Stimulated activated CD4-positive, alpha-beta T cell treated with anti-CD3 and anti-CD28 coated beads, Interleukin-1b, Interleukin-23, amount 100 ng/mL, for 48 hours (primary cell): ENCODE data around the gene NPHS1.
"Not testable (repeated sequence)": the region's sequence is repeated elsewhere in the genome, so short reads cannot be mapped to it uniquely, and the experiment has no call there.

Experiments used
- DNase-seq: peaks from one replicate; pipeline ENCODE4 v3.0.0-alpha.2; 2020

The NPHS1 gene

DNA sequence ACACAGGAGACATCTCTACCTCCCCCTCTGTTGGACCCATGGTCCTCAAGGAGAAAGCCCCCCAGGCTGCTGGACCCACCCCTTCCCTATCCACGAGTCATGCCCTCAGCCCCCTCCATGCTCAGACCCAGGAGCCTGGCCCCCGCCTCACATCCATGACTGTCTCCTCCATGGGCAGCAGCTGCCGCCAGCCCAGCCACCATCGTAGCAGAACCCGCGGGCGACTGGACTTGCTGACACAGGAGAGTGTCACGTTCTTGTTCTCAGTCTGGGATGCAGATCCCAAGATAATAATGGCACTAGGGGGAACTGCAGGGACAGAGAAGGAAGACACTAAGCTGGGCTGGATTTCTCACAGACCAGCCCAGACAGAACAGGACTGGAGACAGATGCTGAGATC, 3.8 kb downstream of the NPHS1 start:
- no peak for DNase-seq

DNA sequence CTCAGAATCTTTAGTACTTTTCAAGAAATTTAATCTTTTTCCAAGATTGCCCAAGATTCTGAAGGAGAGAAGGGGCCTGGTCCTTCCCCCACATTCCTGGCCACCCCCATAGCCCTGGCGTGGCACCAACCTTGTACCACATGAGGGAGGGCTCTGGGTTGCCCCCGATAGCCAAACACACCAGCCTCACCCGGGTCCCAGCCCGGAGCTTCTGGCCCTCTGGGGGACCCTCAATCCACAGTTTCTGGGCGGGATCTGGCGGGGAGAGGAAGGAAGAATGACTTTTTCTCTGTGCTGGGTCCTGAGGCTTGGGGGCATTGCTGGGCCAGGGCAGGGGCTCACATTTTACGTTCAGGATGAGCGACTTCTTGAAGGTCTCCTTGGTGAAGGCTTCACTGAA, 4.4 kb downstream of the NPHS1 start:
- no peak for DNase-seq

DNA sequence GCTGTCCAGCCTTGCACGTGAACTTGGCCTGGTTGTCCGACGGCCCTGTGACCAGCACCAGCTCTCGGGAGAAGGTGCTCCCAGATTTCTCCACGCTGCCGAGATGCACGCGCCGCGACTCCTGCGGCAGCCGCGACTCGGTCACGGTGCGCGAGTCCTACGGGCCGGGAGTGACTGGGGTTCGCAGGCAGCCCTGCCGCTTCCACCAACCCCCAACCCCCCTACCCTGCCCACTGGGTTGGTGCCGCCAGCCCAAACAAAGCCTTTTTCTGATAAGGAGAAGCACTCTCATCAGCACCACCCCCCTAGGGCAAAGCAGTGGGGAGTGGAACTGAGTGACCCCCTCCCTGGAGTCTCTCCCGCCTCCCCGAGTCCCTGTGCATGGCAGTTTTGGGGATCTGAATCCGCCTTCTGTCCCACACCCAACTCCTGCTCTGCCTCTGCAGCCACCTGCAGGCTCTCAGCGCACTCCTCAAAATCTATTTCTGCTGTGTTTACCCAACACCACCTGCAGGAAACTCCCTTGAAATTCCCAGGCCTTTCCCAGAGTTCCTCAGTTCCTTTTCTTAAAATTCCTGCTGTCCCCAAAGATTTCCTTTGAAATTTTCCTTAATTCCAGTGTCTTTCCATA, 6.2 kb downstream of the NPHS1 start:
- no peak for DNase-seq

DNA sequence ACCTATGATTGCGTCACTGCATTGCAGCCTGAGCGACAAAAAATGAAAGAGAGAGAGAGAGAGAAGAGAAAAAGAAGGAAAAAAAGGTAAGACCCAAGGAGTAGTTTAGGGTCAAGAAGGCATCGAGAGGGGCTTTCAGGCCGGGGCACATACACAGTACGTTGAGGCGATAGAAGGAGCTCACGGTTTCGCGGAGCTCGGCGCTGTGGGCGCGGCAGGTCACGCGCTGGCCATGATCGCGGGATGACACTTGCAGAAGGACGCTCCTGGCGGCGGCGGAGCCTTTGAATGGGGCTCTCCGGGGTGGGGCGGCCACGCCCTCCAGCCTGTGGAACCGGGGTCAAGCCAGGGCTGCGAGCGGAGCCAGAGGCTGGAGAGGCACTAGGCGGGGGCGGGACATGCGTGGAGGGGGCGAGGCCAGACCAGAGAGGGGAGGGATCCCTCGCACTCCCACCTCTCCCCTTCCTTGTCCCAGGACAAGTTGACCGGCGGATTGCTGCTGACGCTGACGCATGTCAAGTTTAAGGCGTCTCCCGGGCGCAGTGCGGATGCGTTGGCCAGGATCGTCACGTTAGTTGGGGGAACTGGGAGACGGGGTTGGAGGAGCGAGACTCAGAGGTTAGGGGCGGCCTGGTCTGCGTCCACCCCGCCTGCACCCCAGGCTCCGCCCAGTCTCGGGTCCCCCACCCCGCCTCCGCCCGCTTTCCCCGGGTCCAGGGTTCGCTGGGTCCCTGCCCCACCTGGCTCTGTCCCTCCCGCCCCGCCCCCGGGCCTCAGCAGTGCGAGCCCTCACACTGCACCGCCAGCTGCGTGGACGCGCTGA, 6.9 kb downstream of the NPHS1 start:
- no peak for DNase-seq

DNA sequence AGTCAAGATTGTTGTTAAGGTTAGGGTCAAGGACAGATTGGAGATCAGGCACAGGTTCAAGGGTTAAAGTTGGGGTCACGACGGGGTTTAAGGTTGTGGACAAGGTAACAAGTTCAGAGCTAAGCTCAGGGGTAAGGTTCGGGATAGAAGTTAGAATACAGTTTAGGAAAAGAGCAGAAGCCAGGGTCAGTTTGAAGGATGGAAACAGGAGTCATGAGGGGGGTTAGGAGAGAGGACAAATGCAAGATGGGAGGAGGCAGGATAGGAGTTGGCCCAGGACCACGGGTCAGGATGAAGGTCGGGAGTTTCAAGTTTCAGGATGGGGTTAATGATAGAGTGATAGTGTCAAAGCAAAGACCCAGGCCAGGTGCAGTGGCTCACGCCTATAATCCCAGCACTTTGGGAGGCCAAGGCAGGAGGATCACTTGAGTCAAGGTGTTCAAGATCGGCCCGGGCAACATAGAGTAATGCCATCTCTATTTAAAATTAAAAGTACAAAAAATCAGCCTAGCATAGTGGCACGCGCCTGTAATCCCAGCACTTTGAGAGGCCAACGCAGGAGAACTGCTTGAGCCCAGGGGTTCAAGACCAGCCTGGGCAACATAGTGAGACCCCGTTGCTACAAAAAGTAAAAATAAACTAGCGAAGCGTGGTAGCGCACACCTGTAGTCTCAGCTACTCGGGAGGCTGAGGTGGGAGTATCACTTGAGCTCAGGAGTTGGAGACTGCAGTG, 7.7 kb downstream of the NPHS1 start:
- DNase-seq: no peak

DNA sequence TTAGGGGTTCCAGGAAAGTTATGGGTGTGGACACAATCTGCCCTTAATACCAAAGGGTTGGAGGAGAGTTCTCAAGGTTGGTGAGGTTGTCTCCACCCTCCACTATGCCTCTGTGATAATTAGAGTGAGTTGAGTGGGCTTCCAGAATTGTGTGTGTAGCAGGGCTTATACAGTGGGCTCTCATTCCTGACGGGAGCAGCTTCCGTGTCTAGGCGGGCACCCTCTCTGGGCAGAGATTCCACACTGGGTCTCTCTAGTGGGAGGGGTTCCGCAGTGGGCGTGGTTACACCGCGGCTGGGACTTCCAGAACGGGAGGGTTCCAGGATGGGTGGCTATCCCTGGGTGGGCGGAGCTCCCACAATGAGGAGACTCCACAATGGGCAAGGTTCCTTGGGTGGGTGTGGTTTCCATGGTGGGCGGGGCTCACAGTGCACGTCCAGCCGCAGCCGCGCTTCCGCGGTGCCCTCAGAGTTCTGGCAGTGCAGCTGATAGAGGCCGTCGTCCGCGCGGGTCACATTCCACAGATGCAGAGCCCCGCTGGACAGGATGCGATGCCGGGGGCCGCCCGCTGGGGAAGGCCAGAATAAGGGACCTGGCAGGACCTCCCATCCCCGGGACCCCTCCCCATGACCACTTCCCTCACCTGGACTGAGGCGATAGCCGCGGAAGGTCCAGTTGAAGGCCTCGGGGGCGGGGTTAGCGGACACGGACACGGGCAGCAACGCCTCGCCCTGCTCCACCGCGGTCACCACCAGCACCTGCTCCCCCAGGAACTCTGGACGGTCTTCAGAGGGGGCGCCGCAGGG, 8.4 kb downstream of the NPHS1 start:
- no peak for DNase-seq

DNA sequence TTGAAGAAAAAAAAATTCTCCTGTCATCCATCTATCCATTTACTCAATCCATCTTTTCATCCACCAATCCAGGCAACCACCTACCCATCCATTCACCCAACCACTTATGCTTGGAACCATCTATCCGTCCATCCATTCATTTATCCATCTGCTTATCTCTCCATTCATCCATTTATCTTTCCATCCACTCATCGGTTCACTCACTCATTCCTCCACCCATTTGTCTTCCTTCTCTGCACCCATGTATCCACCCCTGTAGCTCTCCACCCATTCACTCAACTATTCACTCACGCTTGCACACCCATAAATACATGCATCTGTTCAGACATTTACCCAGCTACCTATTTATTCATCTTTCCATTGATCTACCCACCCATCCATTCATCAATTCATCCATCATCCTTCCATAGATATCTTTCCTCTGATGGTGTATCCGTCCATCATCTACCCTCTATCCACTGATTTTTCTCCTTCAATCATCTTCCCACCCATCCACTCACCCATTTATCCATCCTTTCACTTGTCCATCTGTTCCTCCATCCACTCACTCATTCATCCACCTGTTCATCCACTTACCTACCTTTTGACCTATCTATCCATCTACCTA, 9.5 kb downstream of the NPHS1 start:
- DNase-seq: no peak

DNA sequence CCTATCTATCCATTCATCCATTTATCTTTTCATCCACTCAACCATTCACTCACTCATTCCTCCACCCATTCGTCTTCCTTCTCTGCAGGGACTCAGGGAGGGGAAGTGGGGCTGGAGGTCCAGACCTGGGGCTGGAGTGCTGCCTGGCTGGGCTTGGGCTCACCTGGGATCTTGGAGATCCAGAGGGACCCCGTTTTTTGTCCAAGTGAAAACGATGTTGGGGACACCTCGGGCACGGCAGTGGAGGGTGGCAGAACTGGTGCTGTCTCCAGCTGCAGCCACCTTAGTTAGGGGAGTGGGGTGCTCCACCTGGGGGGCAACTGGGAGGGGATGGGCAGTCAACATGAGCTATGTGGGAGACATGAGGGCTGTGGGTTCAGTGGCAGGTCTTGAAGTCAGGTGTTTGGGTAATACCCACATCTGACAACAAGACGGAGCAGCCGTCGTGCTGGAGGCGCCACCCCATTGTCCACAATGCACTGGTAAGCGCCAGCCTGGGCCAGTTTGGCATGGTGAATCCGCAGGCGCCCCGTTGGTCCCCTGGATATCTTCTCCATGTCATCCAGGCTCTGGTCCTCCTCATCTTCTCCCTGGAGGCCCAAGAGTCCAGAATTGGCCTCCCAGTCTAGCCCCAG, 10.2 kb downstream of the NPHS1 start:
- no peak for DNase-seq

DNA sequence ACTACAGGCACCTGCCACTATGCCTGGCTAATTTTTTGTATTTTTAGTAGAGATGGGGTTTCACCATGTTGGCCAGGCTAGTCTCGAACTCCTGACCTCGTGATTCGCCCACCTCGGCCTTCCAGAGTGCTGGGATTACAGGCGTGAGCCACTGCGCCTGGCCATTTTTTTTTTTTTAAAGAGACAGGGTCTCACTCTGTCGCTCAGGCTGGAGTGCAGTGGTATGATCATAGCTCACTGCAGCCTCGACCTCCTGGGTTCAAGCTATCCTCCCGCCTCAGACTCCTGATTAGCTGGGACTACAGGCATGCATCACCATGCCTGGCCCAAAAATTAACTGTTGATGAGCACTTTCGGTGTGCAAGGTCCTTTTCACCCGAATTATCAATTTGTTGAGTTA, 16.2 kb downstream of the NPHS1 start:
- not testable (repeated sequence) for DNase-seq

DNA sequence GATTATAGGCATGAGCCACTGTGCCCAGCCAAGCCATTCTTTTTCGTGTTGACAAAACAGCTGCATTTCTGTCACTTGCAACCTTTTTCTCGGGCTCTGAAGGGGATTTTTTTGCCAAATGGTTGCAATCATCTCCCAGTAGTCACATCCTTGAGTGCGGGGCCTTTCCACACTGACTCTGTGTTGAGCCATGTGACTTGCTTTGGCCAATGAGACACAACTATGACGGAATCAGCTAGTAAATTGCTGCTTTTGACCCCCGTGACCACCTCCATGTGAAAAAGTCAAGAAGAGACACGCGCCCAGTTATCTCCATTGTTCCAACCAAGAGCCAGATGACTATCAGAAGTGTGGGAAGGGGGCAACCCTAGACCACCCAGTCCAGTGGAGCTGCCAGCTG, 18.3 kb downstream of the NPHS1 start:
- DNase-seq: no peak

DNA sequence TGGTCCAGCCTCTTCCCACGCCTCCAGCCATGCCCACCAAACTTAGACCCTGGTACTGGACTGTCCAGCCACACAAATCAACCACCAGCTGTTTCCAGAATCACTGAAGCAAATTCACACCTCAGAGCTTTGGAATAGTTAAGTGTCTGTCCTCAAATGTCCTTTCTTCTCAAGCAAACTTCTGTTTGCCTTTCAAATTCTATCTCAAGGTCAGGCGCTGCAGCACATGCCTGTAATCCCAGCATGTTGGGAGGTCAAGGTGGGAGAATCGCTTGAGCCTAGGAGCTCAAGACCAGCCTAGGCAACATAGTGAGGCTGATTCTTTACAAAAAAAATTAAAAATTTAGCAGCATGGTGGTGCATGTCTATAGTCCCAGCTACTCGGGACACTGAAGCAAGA, 20.2 kb downstream of the NPHS1 start:
- no peak for DNase-seq

DNA sequence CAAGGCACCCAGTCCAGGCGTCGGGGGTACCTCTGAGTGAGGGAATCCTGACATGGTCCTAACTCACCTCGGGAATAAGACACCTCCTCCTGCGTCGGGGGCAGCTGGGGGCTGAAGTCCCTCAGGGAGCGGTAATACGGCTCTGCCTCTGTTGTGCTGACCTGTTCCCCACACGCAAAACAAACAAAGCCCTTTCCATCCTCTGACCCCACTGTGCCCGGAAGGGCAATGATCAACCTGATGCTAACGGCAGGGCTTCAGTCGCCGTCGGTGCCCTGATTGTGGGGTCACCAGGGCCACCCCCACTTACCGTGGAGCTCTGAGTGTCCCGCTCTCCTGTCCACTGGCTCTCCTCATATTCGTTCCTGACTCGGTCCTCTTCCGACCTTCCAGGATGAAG, 21.3 kb downstream of the NPHS1 start:
- no peak for DNase-seq

DNA sequence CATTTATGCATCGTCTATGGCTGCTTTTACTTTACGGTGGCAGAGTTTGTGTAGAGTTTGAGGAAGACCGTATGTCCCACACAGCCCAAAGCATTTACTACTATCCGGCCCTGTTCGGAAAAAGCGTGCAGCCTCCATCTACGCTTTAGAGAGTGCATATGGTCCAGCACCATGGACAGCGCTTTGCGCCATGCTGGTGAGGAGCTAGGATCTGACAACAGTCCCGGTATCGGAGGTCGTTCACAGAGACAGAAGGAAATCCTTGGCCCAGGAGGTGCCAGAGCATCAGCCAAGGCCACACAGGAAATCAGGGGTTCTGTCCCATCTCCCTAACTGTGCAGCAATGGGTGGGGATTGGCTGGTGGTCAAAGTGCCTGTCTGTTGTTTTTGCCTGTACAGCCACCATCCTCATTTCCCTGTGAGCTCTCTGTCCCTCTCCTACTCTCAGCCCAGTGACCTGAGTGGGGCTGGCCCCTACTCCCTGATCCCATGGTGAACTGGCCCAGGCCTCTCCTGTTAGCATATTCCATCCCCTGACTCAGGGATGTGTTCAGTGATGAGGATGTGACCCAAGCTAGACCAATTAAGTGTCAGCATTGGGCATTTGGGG, 23.5 kb downstream of the NPHS1 start:
- peak; percentile 38 for DNase-seq

DNA sequence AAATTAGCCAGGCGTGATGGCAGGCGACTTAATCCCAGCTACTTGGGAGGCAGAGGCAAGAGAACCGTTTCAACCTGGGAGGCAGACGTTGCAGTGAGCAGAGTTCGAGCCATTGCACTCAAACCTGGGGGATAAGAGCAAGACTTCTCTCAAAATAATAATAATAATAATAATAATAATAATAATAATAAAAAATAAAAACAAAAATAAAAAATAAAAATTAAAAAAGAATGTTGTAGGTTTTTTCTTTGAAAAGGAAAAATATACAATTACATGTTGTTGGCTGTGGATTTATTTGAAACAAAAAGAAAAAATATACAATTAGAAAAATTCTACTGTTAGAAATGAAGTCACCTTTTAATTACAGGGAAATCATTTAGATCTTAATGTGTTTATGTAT, 28.2 kb downstream of the NPHS1 start:
- no peak for DNase-seq

DNA sequence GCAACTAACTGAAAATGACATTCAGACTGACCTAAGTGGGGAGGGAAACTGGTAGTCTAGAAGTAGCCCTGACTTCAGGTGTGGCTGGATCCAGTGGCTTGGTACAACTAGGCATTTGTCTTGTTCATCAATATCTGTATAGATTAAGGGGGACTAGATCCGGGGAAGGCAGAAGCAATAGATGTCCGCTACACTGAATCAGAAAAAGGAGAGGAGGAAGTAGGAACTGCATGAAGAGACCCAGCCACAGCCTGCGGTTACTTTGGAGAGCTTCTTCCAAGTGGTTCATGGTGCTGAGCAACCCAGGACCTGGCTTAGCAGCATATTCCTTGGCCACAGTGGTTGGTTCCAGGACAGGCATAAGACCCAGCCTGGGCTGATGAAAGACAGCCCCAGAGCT, 29.7 kb downstream of the NPHS1 start:
- no peak for DNase-seq

DNA sequence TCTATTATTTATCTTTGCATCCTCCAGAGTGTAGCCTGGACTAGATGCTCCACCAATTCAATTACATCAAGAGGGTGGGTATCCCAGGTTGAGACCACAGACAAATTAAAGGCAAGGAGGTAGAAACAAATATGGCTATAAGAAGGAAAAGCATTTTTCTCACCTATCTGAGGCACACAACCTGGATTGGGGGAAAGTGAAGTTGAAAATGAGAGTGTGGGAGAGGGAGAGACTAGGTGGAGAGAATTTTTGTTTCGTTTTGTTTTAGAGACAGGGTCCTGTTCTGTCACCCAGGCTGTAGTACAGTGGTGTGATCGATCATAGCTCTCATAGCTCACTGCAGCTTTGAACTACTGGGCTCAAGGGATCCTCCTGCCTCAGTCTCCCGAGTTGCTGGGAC, 33.9 kb downstream of the NPHS1 start:
- DNase-seq: no peak

DNA sequence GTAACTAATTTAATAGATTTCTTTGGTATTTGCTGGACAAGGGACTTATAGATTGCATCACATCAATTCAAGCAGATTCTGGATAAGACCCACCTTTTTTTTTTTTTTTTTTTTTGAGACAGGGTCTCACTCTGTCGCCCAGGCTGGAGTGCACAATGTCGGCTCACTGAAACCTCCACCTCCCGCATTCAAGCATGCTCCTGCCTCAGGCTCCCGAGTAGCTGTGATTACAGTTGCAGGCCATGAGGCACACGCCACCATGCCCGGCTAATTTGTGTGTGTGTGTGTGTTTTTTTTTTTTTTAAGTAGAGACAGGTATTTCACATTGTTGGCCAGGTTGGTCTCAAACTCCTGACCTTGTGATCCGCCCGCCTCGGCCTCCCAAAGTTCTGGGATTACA, 35.5 kb downstream of the NPHS1 start:
- DNase-seq: no peak

DNA sequence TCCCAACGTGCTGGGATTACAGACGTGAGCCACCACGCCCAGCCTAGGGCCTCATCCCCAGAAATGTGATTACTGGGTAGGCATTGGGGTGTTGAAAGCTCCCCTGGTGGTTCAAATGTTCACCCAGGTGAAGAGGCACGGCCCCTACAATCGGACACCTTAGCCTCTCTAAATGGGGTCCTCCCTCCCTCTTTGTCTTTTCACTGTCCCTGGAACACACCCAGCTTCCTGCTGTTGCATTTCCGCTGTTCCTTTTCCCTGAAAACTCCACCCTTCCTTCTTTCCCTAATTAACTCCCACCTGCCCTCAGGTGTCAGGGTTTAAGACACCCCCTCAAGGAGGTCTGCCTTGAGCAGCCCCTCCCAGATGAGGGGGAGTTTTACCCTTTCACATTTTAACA, 36.0 kb downstream of the NPHS1 start:
- DNase-seq: no peak

DNA sequence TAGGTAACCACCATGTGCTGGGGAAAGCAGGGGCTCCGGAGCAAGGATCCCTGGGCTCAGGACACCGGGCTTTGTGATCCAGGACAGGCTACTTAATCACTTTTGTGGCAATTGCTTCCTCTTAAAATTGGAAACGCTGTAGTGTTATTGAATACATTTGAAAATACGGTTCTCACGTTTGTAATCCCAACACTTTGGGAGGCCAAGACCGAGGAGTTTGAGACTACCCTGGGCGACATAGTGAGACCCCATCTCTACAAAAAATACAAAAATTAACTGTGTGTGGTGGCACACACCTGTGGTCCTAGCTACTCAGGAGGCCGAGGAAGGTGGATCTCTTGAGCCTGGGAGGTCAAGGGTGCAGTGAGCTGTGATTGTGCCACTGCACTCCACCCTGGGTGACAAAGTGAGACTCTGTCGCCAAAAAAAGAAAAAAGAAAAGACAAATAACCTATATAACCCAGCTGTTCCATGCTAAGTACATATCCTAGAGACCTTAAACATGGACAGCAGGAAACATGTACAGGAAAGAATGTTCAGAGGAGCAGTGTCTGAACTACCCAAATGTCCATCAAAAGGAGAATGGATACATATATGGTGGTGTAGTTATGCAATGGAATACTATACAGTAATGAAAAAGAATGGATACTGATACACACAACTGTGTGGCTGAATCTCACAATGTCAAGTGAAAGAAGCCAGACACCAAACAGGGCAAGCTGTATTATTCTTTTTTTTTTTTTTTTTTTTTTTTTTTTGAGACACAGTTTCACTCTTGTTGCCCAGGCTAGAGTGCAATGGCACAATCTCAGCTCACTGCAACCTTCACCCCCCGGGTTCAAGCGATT, 39.0 kb downstream of the NPHS1 start:
- no peak for DNase-seq

DNA sequence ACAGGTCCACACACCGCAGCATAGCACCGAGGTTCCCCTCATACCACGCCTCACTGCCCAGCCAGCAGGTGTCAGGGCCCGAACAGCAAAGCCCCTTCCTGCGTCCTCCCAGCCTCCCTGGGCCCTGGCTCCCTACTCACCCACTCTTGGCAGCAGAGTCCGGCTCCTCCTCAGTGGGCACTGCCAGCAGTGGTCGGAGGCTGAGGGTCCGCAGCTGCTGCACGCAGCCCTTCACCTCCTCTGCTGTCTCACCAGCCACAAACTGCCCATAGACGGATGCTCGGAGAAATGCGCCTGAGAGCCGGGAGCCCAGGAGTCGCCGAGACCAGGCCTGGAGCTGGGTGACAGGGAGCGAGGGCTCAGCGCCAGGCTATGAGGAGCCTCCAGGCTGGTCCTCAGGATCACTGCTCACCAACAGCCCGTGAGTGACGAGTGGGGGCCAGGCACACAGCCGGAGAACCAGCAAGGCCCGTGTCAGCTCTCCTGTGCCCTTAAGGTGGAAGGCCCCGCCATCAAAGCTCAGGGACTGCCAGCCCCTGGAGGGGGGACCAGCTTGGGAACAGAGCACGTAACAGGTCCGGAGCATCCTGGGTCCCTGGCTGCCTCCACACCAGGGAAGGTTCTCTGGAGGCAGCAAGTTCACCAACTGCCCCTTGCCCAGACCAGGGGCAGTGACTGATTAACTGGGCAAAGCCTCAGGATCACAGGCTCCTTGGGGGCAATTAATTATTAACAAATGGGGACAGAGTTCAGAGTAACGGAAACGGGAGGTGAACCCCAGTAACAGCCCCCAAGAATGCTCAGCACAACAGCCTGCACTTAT, 39.9 kb downstream of the NPHS1 start, which contains the start of gene PRODH2:
PRODH2 (minus strand) TSS at position 626 of the 823 bp plus-strand sequence; CDS start at position 586, 40 bp downstream.
- no peak for DNase-seq
